A375 (cell line): ENCODE data around the gene ANTKMT. TPM values are rescaled to one million over a fixed set of nuclear protein-coding genes. Genes with fewer than 3 reads are reported as not detected.

ENCODE experiments used
- small RNA-seq: library from RNA; depleted of rRNA; stranded (forward); fragments of <200 nt; gene quantifications from one replicate; pipeline ENCODE3, GENCODE V24; 2014
- total RNA-seq: library from RNA; depleted of rRNA; stranded (reverse); fragments of >200 nt; shearing (Covaris generic); gene quantifications from 2 replicates; pipeline ENCODE4 v1.2.3, GENCODE V29; 2014; rRNA removed

Gene ANTKMT, protein sequence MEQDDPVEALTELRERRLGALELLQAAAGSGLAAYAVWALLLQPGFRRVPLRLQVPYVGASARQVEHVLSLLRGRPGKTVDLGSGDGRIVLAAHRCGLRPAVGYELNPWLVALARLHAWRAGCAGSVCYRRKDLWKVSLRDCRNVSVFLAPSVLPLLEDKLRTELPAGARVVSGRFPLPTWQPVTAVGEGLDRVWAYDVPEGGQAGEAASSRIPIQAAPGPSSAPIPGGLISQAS
- 71.1 and 79.8 TPM in 2 replicates for total RNA-seq

DNA sequence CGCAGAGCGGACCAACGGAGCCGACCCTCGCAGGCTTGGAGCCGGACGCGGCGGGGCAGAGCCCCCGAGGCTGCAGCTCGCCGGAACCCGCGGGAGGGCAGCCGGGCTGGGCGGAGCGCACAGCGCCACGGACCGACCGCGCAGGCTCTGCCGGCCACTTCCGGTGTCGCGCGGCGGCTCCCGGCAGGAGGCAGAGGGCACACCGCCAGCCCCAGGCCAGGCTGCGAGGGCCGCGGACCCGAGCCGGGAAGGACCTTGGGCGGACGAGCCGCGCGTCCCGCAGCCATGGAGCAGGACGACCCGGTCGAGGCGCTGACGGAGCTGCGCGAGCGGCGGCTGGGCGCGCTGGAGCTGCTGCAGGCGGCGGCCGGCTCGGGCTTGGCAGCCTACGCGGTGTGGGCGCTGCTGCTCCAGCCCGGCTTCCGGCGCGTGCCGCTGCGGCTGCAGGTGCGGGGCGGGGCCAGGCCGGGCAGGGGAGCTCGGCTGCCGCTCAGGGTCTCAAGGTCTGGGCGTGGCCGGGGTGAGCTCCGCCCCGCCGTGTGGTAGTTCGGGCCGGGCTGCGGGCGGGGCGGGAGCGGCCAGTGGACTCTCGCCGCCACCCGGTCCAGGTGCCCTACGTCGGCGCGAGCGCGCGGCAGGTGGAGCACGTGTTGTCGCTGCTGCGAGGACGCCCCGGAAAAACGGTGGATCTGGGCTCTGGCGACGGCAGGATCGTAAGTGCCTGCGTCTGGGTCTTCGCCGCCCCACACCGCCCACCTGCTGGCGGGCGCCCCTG is at the start of gene ANTKMT:
ANTKMT (plus strand) TSS at position 157 of the 775 bp plus-strand sequence; CDS start at position 286, 129 bp downstream.

DNA sequence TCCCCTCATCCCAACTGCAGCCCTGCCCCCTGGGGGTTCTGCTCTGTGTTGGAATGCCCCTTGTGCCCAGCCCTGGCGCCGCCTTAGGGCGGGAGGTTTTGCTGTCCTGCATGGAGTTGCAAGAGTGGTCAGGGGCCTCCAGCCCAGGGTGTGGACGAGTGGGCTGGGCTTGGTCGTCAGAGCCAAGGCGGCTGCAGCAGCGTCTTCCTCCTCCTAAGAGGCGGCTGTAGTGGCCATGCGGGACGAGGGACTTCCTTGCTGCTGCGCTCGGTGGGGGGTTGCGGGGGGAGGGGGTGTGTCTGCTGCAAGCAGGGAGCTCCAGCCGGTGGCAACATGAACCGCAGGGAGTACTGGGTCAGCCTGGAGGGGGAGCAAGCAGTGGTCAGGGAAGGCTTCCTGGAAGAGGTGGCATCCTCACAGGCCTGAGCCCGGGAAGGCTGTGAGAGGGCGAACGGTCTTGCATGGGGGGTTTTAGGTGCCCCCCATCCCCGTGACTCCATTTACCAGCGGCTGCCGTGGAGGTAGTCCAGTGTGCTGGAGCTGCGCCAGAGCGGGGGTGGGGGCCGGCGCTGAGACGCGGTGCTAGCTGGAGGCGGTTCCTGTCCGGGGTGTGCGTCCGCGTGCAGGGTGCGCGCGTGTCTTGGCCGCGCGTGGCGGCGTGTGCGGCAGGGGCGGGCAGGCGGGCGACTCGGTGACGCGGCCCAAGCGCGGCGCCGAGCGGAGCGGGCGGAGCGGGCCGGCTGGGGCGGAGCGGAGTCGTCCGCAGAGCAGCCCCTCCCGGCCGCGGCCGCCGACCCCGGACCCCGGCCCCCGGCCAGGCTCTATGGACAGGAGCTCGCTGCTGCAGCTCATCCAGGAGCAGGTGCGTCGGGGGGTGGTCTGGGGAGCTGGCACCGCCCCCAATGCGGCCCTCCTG is 45.7 kb upstream of the ANTKMT start, which contains the start of gene RHBDL1:
RHBDL1 (plus strand) TSS at position 704 of the 916 bp plus-strand sequence; CDS start at position 824, 120 bp downstream.

DNA sequence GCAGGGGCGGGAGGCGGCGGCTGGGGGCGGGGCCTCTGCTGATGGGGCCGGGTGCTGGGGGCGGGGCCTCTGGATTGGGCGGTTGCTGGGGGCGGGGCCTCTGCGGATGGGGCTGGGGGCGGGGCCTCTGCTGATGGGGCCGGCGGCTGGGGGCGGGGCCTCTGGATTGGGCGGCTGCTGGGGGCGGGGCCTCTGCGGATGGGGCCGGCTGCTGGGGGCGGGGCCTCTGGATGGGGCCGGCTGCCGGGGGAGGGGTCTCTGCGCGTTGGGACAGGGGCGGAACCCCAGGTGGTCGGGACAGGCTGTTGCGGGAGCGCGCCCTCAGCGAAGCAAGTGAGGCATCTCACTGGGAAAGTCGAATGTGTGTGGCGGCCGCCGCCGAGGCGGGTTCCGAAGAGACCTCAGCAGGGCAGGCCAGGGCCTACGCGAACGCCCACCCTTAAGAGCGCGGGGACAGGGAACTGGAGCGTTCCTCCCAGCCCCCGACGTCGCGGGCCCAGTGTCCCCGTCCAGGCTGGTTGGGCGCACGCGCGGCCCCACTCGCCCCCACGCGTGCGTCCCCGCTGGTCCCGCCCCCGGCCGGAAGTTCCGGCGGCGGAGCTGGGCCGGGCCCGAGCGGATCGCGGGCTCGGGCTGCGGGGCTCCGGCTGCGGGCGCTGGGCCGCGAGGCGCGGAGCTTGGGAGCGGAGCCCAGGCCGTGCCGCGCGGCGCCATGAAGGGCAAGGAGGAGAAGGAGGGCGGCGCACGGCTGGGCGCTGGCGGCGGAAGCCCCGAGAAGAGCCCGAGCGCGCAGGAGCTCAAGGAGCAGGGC is 40.9 kb upstream of the ANTKMT start, which contains the start of gene STUB1:
STUB1 (plus strand) TSS at position 597 of the 811 bp plus-strand sequence; CDS start at position 713, 116 bp downstream.

DNA sequence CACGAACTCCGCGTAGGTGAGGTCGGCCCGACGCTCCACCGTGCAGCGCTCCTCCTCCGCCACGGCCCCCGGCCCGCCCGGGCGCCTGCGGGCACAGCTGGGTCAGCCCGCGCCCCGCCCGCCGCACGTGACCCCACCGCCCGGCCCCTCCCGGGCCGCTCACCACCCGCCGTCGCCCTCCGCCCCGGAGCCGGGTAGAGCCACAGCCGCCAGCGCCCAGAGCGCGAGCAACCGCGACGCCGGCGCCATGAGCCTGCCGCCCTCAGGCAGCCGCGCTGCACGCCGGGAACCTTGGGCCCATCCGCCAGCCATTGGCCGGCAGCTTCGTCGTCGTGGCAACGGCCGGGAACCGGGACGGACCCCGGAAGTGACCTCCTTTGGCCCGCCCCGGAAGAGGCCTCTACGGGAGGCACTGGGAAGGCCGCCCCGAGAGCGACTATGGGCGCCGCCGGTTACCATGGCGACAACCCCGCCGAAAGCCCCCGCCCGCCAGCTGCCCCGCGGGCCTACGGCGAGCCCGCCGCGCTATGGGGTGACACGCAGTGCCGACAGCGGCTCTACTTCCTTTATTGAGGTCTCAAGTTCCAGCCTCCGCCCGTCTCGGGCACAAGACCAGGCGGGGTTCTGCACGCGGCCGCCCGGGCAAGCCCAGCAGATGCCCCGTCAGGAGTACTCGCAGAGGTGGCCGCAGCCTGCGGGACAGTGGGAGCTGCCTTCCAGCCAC is 36.7 kb upstream of the ANTKMT start, which contains the start of gene JMJD8:
JMJD8 (minus strand) TSS at position 264 of the 724 bp plus-strand sequence; CDS start at position 249, 15 bp downstream.

DNA sequence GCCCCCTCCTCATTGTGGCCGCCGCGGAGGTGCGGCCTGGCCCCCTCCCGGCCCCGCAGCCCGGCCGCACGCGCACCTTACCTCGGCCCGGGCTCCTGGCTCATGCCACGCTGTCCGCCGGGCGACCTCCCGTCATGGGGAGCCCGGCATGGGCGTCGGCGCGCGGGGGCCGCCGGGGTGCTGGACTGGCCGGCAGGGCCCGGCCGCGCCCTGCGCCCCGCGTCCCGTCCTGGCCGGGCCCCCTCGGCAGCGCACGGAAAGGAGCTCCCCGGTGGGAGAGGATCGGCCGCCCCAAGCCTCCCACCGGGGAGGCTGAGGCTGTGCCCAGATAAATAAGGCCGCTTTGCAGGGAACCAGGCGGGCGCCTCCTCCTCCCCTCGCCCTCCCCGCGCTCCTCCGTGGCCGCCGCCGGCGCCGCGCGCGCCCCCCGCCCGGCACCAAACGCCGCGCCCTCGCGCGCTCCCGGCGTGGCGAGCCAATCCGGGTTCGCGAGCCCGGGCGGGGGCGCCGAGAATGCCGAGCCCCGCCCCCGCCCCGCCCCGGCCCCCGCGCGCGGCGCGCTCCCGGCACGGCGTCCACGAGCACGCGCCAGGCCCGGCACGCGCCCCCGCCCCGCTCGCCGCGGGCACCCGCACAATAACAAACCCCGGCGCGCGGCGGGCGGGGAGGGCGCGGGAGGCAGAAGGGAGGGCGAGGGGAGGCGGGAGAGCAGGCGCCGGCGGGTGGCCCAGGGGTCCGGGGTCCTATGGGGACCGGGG is 15.3 kb upstream of the ANTKMT start, which contains the start of gene FBXL16:
FBXL16 (minus strand) TSS at position 371 of the 758 bp plus-strand sequence. CDS start 8,396 bp downstream, outside the sequence.

DNA sequence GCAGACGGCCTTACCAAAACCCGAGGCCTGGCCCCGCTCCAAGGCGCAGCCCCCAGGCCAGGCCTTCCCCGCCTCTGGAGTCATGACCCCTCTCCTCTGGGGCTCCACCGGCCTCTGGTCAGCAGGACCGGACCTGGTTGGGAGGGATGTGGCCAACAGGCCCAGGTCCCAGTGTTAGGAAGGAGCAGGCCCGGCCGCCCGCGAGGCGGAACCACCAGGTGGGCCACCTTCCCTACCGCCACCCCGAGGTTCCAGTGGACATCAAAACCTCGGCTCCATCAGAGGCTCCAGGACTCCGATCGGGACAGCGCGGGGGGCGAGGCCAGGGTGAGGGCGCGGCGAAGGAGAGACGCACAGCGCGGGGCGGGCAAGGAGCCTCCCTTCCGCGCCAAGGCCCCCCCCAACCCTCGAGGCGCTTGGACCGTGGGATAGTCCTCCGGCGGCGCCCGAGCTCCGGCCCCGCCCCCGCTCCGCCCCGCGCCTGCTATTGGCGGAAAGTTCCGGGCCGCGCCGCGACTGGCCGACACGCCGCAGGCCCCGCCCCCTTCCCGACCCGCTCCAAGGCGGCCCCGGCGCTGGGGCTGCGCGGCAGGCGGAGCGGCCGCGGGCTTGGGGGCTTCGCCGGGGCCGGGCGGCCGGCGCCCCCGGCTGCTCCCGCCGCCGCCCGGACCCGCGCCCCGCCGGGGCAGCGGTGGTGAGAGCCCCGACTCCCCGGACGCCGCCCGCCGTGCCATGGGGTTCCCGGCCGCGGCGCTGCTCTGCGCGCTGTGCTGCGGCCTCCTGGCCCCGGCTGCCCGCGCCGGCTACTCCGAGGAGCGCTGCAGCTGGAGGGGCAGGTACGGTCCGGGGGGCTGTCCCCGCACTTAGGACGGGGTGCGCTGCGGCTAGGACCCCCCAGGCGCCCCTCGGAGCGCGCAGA is 6.1 kb upstream of the ANTKMT start, which contains the start of gene METRN:
METRN (plus strand) TSS at position 561 of the 919 bp plus-strand sequence; CDS start at position 733, 172 bp downstream.

DNA sequence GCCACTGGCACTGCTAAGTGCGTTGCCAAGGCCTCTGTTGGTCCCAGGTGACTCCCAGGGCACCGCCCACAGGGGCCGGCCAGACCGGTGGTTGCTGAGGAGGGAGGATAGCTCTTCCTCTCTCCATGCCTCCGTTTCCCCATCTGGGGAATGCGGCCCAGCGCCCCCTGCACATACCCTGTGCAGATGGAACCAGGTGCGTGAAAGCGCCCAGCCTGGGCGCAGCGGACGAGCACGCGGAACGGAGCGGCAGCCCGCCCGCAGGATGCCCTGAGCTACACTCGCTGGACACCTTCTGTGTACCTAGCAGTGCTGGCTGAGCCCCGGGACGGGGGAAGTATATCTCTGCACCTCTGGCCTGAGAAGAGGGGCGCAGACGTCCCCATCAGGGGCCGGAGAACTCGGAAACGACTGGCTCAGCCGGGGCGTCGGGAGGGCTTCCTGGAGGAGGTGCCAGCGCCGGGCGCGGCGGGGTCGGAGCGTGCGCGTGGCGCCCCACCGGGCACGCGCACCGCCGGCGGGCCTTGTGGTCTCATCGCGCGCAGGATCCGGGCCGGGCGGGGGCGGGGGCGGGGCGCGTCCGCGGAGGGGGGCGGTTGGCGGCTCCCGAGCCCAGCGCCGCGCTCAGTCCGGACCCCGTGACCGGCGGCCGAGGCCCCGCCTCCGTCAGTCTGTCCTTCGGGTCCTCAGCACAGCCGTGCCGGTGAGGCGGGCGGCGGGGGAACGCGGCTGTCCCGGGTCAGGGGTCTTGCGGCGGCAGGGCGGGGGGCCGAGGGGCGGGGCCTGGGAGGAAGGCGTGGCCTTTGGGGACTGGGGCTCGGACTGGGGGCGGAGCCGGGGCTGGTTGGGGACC is 5.7 kb downstream of the ANTKMT start, which contains the start of the genes CCDC78 and HAGHL:
CCDC78 (minus strand) TSS at position 6 of the 853 bp plus-strand sequence. CDS start 76 bp downstream, outside the sequence.
HAGHL (plus strand) TSS at position 669 of the 853 bp plus-strand sequence. CDS start 404 bp downstream, outside the sequence.

DNA sequence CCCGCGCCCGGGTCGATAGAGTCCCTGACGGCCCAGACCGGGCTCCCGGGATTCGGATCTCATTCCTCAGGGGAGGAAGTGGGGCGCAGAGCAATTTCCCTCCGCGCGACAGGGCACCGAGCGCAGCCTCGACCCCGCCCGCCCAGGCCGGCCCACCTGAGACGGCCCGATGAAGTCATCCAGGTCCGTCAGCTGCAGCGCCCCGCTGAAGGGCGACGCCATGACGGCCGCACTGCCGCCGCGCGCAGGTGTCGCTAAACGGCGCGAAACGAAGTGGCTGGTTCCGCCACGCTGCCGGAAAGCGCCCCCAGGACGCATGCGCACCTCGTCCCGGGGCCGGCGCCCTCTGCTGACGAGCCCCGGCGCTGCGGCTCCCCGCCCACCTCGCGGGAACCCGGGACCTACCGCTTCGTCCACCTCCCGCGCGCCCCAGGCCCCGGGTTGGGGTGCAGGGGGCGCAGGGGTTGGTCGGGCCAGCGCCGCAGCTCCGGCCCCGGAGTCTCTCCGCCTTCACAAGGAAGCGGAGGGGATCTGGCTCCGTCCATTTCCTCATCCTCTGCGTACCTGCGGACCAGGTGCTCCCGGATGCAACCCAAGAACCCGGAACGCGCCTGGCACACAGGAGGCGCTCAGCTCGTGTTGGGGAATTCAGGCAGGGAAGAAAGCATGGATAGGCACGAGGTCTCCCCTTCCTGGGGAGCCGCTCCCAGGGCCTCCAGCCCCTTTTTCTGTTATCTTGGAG is 20.0 kb downstream of the ANTKMT start, which contains the start of gene CIAO3:
CIAO3 (minus strand) TSS at position 234 of the 742 bp plus-strand sequence; CDS start at position 222, 12 bp downstream.

DNA sequence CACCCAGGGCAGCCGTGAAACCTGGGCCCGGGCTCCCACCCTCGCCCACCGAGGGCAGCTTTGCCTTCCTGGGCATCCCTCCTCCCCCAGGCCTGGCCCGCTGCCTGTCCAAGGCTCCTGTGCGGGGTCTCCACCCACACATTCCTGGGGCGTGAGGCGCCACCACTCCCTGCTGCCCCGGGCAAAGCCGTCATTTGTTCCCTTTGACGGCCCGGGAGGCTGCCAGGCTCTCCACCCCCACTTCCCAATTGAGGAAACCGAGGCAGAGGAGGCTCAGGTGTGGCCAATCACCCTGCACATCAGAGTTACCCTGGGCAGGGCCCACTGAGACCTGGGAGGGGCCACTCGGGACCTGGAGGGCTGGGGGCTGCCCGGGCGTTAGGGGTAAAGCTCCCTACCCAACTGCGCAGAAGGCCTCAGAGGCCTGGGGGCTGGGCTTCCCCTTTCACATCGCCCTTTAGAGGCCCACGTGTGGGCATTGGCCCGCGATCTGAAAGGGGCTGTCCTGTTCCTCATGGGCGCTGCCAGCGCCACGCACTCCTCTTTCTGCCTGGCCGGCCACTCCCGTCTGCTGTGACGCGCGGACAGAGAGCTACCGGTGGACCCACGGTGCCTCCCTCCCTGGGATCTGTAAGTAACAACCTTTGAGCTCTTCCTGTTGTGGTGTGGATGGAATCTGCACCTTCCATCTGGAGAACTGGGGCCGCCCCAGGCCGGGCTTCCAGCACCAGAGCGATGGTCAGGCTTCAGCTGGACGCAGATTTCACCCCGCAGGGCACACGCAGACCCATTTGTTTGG is 39.8 kb downstream of the ANTKMT start, which contains the start of gene MSLN:
MSLN (plus strand) TSS at position 190 of the 799 bp plus-strand sequence. CDS start 1,947 bp downstream, outside the sequence.

Small RNA genes lying within 50 kb of the gene (small RNA-seq; reads per million reads assigned to genes)
- not detected for gene MIR662

Other genes starting within 250 kb of the ANTKMT start
- 53.1 and 58.8 TPM in 2 replicates for gene CAPN15, start 193.4 kb upstream of the ANTKMT start, total RNA-seq
- gene PRR35, start 160.8 kb upstream of the ANTKMT start, total RNA-seq = 0.16 TPM in 1 of 2 replicates, not detected in the other
- gene NHLRC4, start 154.1 kb upstream of the ANTKMT start, total RNA-seq = 0.11 and 0.56 TPM in 2 replicates
- gene PIGQ, start 151.2 kb upstream of the ANTKMT start, total RNA-seq = 35.4 and 47.3 TPM in 2 replicates
- 15.6 and 17.4 TPM in 2 replicates for gene RAB40C, start 131.1 kb upstream of the ANTKMT start, total RNA-seq
- gene WFIKKN1, start 90.2 kb upstream of the ANTKMT start, total RNA-seq = 0.04 TPM in 1 of 2 replicates, not detected in the other
- gene METTL26, start 84.8 kb upstream of the ANTKMT start, total RNA-seq = 266 and 301 TPM in 2 replicates
- gene MCRIP2, start 79.3 kb upstream of the ANTKMT start, total RNA-seq = 54.2 and 55.8 TPM in 2 replicates
- 49.9 and 77.0 TPM in 2 replicates for gene WDR90, start 71.8 kb upstream of the ANTKMT start, total RNA-seq
- 140 and 152 TPM in 2 replicates for gene RHOT2, start 53.0 kb upstream of the ANTKMT start, total RNA-seq
- 6.5 and 6.8 TPM in 2 replicates for gene RHBDL1, start 45.5 kb upstream of the ANTKMT start, total RNA-seq
- gene STUB1, start 40.7 kb upstream of the ANTKMT start, total RNA-seq = 237 and 270 TPM in 2 replicates
- gene JMJD8, start 36.8 kb upstream of the ANTKMT start, total RNA-seq = 93.3 and 97.0 TPM in 2 replicates
- gene WDR24, start 30.7 kb upstream of the ANTKMT start, total RNA-seq = 4.0 and 10.0 TPM in 2 replicates
- gene FBXL16, start 15.3 kb upstream of the ANTKMT start, total RNA-seq = 0.04 TPM in 1 of 2 replicates, not detected in the other
- 201 and 228 TPM in 2 replicates for gene METRN, start 6.0 kb upstream of the ANTKMT start, total RNA-seq
- gene CCDC78, start 5.3 kb downstream of the ANTKMT start, total RNA-seq = 14.4 and 16.5 TPM in 2 replicates
- gene HAGHL, start 6.0 kb downstream of the ANTKMT start, total RNA-seq = 41.0 and 47.9 TPM in 2 replicates
- gene CIAO3, start 19.9 kb downstream of the ANTKMT start, total RNA-seq = 39.5 and 43.3 TPM in 2 replicates
- gene MSLN, start 39.6 kb downstream of the ANTKMT start, total RNA-seq = 9.2 and 11.1 TPM in 2 replicates
- gene RPUSD1, start 67.2 kb downstream of the ANTKMT start, total RNA-seq = 42.7 and 43.5 TPM in 2 replicates
- gene CHTF18, start 67.5 kb downstream of the ANTKMT start, total RNA-seq = 53.4 and 56.0 TPM in 2 replicates
- not detected in 2 replicates for gene GNG13, start 79.6 kb downstream of the ANTKMT start, total RNA-seq
- gene LMF1, start 249.8 kb downstream of the ANTKMT start, total RNA-seq = 5.5 and 11.8 TPM in 2 replicates